ENCODE data around the gene BLVRA. TPM values are rescaled to one million over a fixed set of nuclear protein-coding genes. Genes with fewer than 3 reads are reported as not detected.

BLVRA gene
- 15.2 and 15.9 TPM in 2 replicates for total RNA-seq (2013; cell fraction: nucleolus; rRNA removed)
- total RNA-seq (2014; rRNA removed) (61.7 and 63.3 TPM in 2 replicates), total RNA-seq (2014; rRNA removed; fragmentation: Illumina TruSeq; extraction: Trizol) (66.5 and 67.9 TPM in 2 replicates), total RNA-seq (2021) (66.9 and 73.7 TPM in 2 replicates), polyA plus RNA-seq (2011; rRNA removed) (118 and 120 TPM in 2 replicates), polyA plus RNA-seq (2014; fragmentation: Illumina TruSeq; extraction: Trizol) (87.1 and 92.1 TPM in 2 replicates), polyA plus RNA-seq (2014; fragmentation: Nextera tagmentation; extraction: Ambion mirVana) (100 to 1,000 TPM; 187 to 198 TPM), polyA plus RNA-seq (2014; rRNA removed) (81.2 and 91.4 TPM in 2 replicates), polyA plus RNA-seq (2016; fragmentation: Nextera tagmentation; extraction: Ambion mirVana) (100 to 1,000 TPM; 113 TPM), polyA minus RNA-seq (2011; rRNA and poly(A)+ RNA removed) (46.7 and 73.4 TPM in 2 replicates), Bru-seq, nascent RNA (percentile 77 among the genes with signal in this experiment), BruChase-seq, experiment 1, labeled RNA remaining after a 6-hour chase (percentile 73 among the genes with signal in this experiment), BruChase-seq, experiment 2, labeled RNA remaining after a 2-hour chase (percentile 66 among the genes with signal in this experiment)
- polyA plus RNA-seq (2011; ENCODE audit: low read depth), result 43.7 TPM
- polyA plus RNA-seq (2011; cell fraction: cytosol; rRNA removed), result 96.3 and 97.6 TPM in 2 replicates
- polyA plus RNA-seq (2011; cell fraction: nucleus; rRNA removed), result 50.2 and 66.6 TPM in 2 replicates
- 53.4 and 58.5 TPM in 2 replicates for polyA plus RNA-seq (2012)
- polyA minus RNA-seq (2011; cell fraction: cytosol; rRNA and poly(A)+ RNA removed), result 17.5 and 29.0 TPM in 2 replicates
- polyA minus RNA-seq (2011; cell fraction: nucleus; rRNA and poly(A)+ RNA removed), result 10.9 and 14.8 TPM in 2 replicates
- long read RNA-seq, experiment 1, transcript BLVRA-201 (8 exons, 1,071 nt), result major isoform, 158 of 188 reads
- long read RNA-seq, experiment 1, transcript BLVRA-202 (9 exons, 1,161 nt), result minor isoform, 6 of 188 reads
- long read RNA-seq, experiment 1, partial matches to known transcripts, result 21 of 188 reads
- long read RNA-seq, experiment 1, other reads (novel, unspliced or antisense), result 3 of 188 reads
- long read RNA-seq, experiment 2, transcript BLVRA-201 (8 exons, 1,071 nt), result major isoform, 718 of 849 reads
- long read RNA-seq, experiment 2, transcript BLVRA-202 (9 exons, 1,161 nt), result minor isoform, 32 of 849 reads
- long read RNA-seq, experiment 2, partial matches to known transcripts, result 58 of 849 reads
- long read RNA-seq, experiment 2, other reads (novel, unspliced or antisense), result 41 of 849 reads

DNA sequence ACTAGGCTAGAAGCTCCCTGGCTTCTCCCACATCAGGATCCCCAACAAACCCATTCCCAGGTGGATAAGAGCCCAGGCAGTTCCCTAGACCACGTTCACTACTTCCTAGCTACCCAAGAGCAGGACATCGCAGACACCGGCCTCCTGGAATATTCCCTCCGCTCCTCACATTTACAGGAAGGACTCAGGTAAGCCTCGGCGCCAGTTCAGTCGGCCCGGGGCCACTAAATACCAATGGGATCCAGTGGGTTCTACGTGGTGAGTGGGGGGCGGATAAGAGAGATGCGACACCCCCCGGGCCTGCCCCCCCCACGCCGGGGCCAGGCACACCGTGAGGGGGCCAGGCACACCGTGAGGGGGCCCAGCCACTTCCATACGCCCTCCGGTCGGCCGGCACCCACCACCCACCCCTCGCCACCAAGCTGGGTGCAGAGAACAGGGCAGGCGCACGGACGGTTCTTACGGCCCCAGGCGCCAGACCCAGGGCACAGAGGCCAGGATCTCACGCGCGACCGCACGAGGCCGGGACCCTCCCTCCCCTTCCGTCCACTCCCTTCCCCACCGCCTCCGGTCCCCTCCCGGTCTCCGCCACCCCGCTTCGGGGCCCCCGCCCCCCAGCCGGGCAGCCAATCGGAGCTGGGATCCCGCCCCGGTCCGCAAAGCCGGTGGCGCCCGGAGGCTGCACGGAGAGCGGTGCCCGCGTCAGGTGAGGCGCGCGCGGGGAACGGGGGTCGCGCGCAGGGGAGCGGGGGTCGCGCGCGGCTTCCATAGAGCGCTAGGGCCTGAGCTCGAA is at the start of gene BLVRA:
BLVRA (plus strand) TSS at position 652 of the 793 bp plus-strand sequence. CDS start 12,479 bp downstream, outside the sequence.
- peak; percentile 82 for ATAC-seq
- Histone ChIP-seq H3K27ac (ENCODE audit: control insufficient read depth, insufficient read depth) (peak within 1 kb of the TSS; percentile 73), H3K27me3 (replicated peaks in 1 of 2; ENCODE audit: control insufficient read depth in 2 of 2, insufficient read depth in 2 of 2, low read length in 1 of 2) (no peaks in the 10 kb centered on the region), H4K20me1 (ENCODE audit: control insufficient read depth, insufficient read depth) (no peaks in the 10 kb centered on the region), H3K79me2 (ENCODE audit: control insufficient read depth, insufficient read depth, low read length) (peaks cover 29% of the 10 kb centered on the region), H3K9me3 (replicated peaks; ENCODE audit: control insufficient read depth, insufficient read depth, low read length) (no peaks in the 10 kb centered on the region), H3K4me1 (ENCODE audit: control insufficient read depth, insufficient read depth, low read length) (peaks cover 38% of the 10 kb centered on the region), H3K9ac (ENCODE audit: control insufficient read depth, insufficient read depth, low read length) (peak within 1 kb of the TSS; percentile 86), H3K4me2 (ENCODE audit: control insufficient read depth, insufficient read depth) (peak within 1 kb of the TSS; percentile 79), H3K4me3 (peak within 1 kb of the TSS; percentile 87), H2AFZ (ENCODE audit: control insufficient read depth, low read depth, low read length) (peak within 1 kb of the TSS; percentile 69), H3K36me3 (ENCODE audit: control insufficient read depth in 2 of 2, insufficient read depth in 2 of 2, low read length in 1 of 2) (no peaks in the 10 kb centered on the region)
- no peak for FAIRE-seq
- ChIA-PET CTCF (interaction anchor here (0.6 to 2.0 kb wide), 6 partner anchors 22 to 80 kb away, joined by 3 to 7 read pairs (median 3); no protein-coding TSS in a partner anchor), RAD21 (ENCODE audit: unreplicated experiment) (interaction anchor here (1.0 to 5.9 kb wide), 11 partner anchors 16 to 175 kb away, joined by 3 to 40 read pairs (median 6); partner anchors contain the start of genes COA1 and STK17A), SMC1A (ENCODE audit: uncharacterized antibody, unreplicated experiment) (interaction anchor here (0.8 to 9.8 kb wide), 7 partner anchors 23 to 176 kb away, joined by 3 to 84 read pairs (median 5); partner anchors contain the start of gene STK17A), POLR2A (interaction anchor here (0.6 to 3.1 kb wide), 11 partner anchors 8 to 176 kb away, joined by 3 to 13 read pairs (median 5); partner anchors contain the start of gene STK17A)
- DNase-seq (ENCODE audit: low read depth, low spot score), result no peak
- no TSS peak for BruUV-seq (replicated peaks)
- in situ Hi-C loops (cut with MboI) (no loop called here), intact Hi-C loops (cut with micrococcal nuclease; ENCODE audit: unreplicated experiment) (no loop called here)
- WGBS (ENCODE audit: insufficient coverage, insufficient replicate concordance, low lambda C conversion rate, missing lambda C conversion rate), result 32% methylated on average over 19 of the region's 67 CpGs
- TF ChIP-seq TARDBP (IDR thresholded peaks at IDR 0.05; ENCODE audit: borderline replicate concordance) (no peak), ATF7 (IDR thresholded peaks at IDR 0.05; ENCODE audit: low read depth) (no peak), ZNF24 (IDR thresholded peaks at IDR 0.05) (no peak), BHLHE40 (IDR thresholded peaks at IDR 0.05; ENCODE audit: borderline replicate concordance in 1 of 2, low read depth in 2 of 2, low read length in 1 of 2) (peak in 1 of 2 experiments; percentile 45; a peak in 1 of 4 replicates), PBX3 (IDR thresholded peaks at IDR 0.05; ENCODE audit: insufficient replicate concordance, low read depth, low read length) (no peak), RELA (IDR thresholded peaks at IDR 0.05; ENCODE audit: borderline replicate concordance, partially characterized antibody) (no peak), CBX5 (IDR thresholded peaks at IDR 0.05; ENCODE audit: low read depth) (no peak), BCL3 (IDR thresholded peaks at IDR 0.05; ENCODE audit: borderline replicate concordance, insufficient read depth, low read depth, low read length, poor library complexity, severe bottlenecking) (no peak), POU2F2 (IDR thresholded peaks at IDR 0.05; ENCODE audit: borderline replicate concordance, low read depth, low read length) (no peak), PKNOX1 (IDR thresholded peaks at IDR 0.05) (no peak)

Data from GM12878 (cell line).